DMS 273 (cell line): Measurements from ENCODE around the gene CHCHD6.

Experiments used
- DNase-seq: peaks from one replicate; lab custom pipeline; 2025; ENCODE audit not compliant: unreplicated experiment; lab: John Stamatoyannopoulos, UW

The CHCHD6 gene

DNA sequence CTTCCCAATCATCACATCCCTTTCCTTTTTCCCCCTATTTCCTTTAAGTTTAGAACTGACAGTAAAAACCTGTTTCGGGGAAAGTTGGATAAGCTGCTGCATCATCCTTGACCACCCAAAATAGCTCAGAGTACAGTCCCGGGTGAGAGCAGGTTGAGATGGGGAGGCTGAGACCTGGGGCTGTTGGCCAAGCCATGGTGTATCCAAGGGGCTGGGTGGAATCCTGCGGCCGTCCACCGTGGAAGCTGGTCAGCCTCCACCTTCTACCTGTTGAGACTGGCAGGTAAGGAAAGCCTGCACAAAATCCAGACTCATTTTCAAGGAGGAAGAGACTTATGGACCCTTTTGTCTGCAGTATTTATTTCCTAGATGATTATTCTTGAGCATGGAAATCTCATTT lies 150.6 kb downstream of the CHCHD6 start:
- no peak for DNase-seq

- DNase-seq = no peak
Measured at GRCh38 chr3:126855374-126855773, 151.3 kb downstream of the CHCHD6 start.

- DNase-seq = no peak
Measured at GRCh38 chr3:126857928-126858327, 153.9 kb downstream of the CHCHD6 start.

GRCh38 chr3:126858401-126858800 lies 154.4 kb downstream of the CHCHD6 start:
- no peak for DNase-seq

GRCh38 chr3:126858887-126859286 lies 154.8 kb downstream of the CHCHD6 start:
- no peak for DNase-seq

DNA sequence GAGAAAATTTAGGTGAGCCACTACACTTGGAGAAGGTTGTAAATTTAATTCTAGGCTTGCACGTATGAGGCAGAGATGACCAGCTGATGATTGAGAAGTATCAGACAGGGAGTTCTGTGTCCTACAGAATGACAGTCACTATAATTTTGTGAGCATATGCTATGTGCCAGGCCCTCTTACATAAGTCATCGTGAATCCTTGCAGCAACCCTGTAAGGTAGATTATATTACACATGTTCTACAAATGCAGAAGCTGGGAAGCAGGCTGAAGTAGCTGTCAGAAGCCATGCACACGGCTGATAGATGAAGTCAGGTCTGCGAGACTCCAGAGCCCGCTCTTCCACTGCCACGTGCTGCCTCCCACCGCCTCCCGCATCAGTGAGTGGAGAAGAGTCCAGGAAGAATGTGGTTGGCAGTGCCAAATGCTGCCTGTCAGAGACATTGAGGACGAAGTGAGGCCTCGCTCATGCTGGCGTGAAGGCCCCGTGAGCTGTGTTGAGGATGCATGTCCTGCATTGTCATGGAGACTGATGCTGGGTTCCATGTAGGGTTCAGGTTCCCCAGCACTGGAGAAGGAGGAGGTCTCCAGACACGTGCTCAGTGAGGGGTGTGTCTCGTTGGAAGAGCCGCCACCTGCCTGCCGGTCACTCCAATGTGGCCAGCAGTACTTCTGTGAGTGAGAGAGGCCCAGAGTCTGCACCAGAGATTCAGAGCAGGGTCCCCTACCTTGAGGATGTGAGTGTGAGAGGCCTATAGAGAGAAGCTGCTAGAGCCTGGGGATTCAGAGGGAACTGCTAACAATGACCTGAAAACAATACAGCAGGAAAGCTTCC lies 155.6 kb downstream of the CHCHD6 start:
- no peak for DNase-seq

- no peak for DNase-seq
Measured at GRCh38 chr3:126865736-126866135, 161.7 kb downstream of the CHCHD6 start.

- DNase-seq = no peak
Measured at GRCh38 chr3:126866175-126866759, 162.2 kb downstream of the CHCHD6 start.

DNA sequence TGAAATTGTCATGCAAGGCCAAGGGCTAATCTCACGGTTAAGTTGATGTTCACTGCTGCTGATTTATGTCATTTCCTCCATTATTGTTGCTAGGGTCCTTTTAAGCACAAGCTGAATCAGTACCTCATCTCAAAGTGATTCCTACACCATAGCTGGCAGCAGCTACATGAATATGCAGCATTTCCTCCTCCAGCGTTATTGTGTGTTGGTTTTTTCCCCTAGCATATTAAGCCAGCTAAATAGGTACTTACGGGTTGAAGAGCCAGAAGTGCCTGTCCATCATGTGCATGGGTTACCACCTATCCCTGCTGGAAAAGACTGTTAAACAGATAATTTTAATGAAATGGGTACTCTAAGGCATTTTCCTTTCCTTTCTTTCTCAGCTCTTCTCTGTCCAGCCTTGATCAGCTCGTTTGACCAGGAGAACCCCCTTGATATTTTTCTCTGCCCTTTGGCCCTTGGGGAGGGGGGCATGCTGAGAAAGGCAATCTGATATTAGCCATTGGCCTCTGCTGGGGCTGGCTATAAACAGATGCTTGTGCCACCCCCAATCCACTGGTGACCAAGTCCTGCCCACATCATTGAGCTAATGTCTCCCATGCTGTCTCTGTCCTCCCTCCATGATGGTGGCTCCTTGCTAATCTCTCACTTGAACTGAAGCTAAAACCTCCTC lies 163.3 kb downstream of the CHCHD6 start:
- no peak for DNase-seq

DNA sequence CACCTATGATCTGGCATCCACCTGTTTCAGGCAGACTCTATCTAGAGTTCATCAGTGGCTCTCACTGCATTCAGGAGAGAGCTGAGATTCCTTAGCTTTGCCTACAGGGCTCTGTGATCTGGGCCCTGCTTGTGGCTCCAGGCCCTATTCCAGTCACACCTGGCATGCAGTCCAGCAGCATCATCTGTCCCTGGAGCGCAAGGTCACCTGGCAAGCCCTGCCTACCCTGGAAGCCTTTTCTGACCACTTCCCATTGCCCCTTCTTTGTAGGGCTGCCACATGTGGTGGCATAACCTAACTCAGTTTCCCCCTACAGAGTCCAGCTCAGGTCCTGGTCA lies 163.8 kb downstream of the CHCHD6 start:
- no peak for DNase-seq

DNA sequence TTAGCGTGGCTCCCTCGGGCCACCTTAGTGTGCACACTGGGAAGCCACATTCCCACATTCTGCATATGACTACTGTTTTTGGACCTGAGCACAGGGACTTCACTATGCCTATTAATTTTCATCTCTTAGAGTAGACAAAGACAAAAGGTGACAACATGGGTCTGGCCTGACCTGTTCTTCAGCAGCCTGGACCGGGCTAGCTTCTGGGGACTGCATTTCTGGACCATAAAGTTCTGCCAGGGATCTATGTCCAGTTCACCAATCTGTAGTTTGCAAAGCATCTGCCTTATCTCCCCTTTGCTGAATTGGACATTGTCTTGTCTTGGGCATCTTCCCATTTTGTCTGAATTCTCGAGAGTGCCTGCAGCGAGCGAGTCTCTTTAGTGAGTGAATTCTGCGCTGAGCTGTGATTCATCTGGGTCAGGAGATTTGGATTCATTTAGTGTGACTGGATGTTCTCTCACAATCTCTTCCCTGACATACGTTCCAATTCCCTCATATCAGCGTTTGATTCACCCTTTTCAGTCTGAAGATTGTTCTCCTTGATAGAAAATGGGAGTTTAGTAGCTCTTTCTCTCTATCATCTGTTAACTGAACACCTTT lies 166.7 kb downstream of the CHCHD6 start:
- no peak for DNase-seq

DNA sequence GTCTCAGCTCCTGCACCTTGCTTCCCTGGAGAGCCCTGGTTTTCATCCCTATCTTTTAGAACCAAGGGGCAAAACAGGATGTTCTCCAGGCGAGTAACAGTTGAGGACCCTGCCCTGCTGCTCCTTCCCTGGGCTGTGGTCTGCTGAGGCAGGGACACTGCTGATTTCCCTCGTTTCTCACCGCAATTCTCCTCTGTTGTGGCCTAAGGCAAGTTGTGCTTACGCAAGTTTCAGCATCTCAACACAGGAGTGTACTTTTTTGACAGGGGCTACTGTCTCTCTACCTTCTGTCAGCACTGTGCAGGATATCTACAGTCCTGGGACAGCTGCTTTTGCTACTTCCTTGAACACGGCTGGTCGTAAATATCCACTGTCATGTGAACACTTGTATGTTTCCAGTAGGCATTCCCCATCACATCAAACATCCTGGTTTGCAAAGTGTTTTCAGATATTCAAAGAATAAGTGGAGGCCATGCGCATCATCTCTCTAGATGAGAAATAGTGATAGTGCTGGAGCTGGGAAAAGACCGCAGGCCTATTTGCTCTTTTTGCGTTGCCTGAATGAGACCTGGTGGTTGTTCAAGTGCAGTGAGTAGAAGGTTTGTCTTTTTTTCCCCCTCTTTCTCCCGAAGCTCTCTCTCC lies 168.8 kb downstream of the CHCHD6 start:
- DNase-seq = no peak

DNA sequence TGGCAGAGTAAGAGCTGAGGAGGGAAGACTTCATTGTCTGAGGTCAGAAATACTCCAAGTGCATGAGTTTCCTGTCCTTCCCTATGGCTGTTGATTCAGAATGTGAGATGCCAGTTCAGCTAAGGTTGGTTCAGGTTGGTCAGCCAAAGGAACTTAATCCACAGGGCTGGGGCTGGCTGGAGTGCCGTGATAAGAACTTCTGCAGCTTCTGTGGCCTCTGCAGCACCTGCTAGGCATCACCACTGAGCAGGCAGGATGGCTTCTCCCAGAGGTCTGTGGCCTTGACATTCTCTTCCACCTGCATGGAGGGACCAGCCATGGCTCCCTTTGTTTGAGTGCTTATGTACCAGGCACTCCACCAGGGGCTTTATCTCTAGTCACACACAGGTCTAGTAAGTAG lies 169.4 kb downstream of the CHCHD6 start:
- DNase-seq = no peak

DNA sequence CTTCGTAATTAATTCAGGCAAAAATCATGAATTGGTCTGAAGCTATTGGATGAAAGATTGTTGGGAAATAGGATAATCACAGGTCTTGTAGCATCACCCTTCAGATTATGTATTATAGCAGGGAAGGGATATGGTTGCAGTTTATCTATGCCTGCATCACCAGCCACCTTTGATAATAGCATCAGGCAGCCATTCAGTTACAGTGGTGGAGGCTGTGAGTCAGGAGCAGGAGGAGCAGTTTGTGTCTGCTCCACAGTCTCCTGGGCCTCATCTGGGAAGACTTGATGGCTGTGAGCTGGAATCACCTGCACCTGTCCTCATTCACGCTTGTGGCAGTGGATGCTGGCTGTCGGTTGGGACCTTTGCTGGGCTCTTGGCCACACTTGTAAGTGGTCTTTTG lies 174.6 kb downstream of the CHCHD6 start:
- DNase-seq = no peak

DNA sequence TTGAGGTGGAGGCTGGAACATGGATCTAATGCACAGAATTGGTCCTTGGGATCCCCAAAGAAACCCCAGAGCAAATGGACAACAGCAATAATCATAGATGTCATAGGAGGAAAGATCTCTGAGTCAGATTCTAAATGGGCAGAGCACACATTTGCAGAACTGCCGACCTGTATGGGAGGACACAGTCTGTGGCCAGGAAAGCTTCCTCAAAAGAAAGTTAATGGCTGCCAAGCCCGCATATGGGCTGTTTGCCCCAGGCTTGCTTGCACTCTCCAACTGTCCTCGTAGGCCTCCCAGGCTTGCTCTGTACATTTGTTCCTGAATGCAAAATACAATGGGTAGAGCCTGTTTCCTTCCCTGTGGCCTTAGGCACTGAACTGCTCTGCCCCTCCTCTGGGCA lies 176.9 kb downstream of the CHCHD6 start:
- no peak for DNase-seq

DNA sequence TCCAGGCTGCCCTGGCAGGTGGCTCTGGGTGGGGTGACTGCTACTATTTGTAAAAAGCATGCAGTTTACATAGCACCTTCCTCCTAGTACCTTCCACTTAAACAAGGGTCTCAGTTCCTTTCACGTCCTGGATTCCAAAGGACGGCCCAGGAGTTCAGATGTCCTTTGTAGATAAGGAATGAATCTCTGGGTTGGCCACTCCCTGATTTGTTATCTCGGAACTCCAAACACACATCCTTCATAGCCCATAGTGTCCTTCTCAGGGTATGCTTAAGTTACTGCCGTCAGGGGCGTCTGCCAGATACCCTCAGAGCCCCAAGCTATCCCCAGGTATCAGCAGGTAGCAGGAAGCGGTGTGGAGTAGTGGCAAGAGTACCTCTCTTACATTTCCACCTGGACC lies 177.8 kb downstream of the CHCHD6 start:
- DNase-seq = no peak

GRCh38 chr3:126883241-126883640 lies 179.2 kb downstream of the CHCHD6 start:
- no peak for DNase-seq

GRCh38 chr3:126885425-126885824 lies 181.4 kb downstream of the CHCHD6 start:
- DNase-seq = no peak

DNA sequence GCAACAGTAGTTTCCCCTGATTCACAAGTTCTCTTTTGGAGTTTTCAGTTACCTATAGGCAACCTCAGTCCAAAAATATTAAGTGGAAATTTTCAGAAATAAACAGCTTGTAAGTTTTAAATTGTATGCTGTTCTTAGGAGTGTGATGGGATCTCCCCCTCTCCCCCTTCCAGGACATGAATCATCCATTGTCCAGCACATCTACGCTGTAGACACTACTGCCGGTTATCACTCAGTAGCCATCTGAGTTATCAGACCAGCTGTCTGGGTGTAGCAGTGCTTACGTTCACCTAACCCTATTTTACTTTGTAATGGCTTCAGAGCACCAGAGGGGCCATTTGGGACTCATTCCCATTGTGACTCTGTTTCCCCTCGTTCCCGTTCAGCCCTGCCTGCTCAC lies 182.2 kb downstream of the CHCHD6 start:
- DNase-seq = no peak

DNA sequence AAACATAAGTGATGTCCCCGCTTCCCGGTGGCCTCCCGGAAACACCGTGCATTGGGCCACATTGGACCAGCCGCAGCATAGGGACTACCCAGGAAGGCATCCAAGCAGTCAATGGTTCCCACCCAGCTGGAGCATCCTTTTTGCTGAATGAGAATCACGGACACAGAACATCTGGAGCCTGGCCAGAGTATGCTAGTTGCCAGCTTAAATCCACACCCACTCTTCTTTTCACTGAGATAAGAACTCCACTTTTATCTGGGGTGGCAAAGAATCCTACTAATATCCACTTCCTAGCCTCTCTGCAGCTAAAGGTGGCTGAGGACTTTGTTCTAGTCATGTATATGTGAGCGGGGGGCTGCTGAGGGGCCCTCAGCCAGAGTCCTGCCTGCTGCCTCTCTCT lies 183.6 kb downstream of the CHCHD6 start:
- no peak for DNase-seq

GRCh38 chr3:126888186-126888760 lies 184.2 kb downstream of the CHCHD6 start:
- DNase-seq = peak; percentile 47
